HUES6 (cell line): ENCODE measurements around the gene ADARB2.

Experiments
- H3K27ac ChIP-seq: 2 replicates; pipeline ENCODE4 v1.7.0; 2013; ENCODE audit warnings: low read depth, mild to moderate bottlenecking, low read length, inconsistent platforms
- H3K27me3 ChIP-seq: 2 replicates; pipeline ENCODE4 v1.6.1; 2013; ENCODE audit warnings: low read length; ENCODE audit not compliant: control insufficient read depth, insufficient read depth
- H3K36me3 ChIP-seq: 2 replicates; pipeline ENCODE4 v1.6.1; 2013; ENCODE audit warnings: low read length; ENCODE audit not compliant: control insufficient read depth, insufficient read depth
- H3K4me1 ChIP-seq: 2 replicates; pipeline ENCODE4 v1.6.1; 2013; ENCODE audit warnings: low read length; ENCODE audit not compliant: control insufficient read depth, insufficient read depth
- H3K4me3 ChIP-seq: 2 replicates; pipeline ENCODE4 v1.5.1; 2013; ENCODE audit warnings: low read depth, low read length
- H3K9ac ChIP-seq: one replicate; pipeline ENCODE4 v1.6.1; 2013; ENCODE audit warnings: mild to moderate bottlenecking, low read length
- H3K9me3 ChIP-seq: 2 replicates; pipeline ENCODE4 v1.6.1; 2013; ENCODE audit warnings: low read depth, low read length; ENCODE audit not compliant: control insufficient read depth, insufficient read depth

Gene ADARB2

DNA sequence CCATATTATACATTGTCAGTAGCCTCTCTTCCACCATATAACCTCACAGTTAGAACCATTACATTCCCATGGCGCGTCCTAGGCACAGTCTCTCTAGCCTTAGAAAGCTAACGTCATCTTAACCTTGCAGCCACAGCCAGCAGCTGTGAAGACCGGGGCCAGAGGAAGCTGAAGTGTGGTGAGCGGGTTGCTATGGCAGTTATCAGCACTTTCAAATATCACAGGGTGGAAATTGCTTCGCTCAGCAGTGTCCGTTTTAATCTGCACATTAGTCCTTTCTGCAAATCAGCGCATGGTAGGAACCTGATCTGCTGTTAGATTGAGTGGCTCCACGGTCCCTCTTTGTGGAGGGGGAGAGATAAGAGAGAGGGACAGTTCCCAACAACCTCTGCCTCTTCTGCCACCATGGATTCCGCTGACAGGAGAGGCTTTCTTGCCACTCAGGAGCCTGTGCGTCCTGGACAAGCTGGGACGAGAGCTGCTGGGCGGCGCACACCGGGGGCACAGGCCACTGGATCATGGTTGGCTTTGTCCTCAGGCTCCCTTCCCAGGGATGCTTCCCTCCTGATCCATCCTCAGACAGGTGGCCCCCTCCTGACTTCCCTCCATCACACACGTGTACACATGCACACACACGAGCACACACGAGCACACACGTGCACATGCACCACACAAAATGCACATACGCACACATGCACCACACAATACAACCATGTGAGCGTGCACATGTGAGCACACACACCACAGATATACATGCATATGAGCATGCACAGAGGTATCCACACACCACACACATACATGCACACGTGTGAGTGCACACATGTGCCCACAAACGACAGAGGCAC is 587.3 kb downstream of the ADARB2 start:
- H3K27me3 ChIP-seq = no peaks in the 10 kb centered on the region
- no peak overlapping the region for H3K9ac ChIP-seq
- no peaks in the 10 kb centered on the region for H3K36me3 ChIP-seq
- H3K9me3 ChIP-seq = peaks cover 10% of the 10 kb centered on the region; the same call in 1 of the 2 replicates
- no peaks in the 10 kb centered on the region for H3K4me1 ChIP-seq
- no peak overlapping the region for H3K4me3 ChIP-seq
- H3K27ac ChIP-seq = no peak overlapping the region

DNA sequence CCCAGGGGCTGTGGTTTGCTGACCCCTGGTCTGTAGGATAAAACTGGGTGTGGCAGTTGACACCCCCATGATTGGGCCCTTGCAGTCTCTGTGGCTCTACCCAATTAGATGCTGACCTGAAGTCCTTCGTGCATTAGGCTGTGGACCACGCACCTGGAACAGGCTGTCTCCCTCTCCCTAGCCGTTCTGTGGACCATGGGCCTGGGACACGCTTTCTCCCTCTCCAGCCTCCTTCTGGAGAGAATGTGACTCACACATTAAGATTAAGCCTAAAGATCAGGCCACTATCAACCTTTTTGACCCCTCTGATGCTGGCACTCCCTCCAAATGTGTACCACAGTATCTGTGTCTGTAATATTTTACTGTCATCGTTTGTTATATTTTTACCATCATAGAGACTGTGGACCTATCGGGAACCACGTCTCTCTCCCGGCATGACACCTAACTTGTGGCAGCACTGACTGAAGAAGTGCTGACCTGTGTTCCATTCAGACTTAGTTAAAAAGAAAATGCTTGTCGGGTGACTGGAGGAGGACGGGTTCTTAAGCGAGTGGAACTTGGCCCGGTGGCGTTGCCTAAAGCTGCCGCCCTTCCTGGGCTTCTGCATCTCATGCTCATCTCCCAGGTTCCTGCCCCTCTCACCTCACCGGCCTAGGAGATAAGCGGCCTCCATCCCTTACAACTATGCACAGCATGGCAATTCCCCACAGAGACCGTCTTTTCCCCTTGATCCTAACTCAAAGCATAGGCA is 588.3 kb downstream of the ADARB2 start:
- Histone ChIP-seq H3K27me3 (no peaks in the 10 kb centered on the region), H3K4me3 (no peak overlapping the region), H3K36me3 (no peaks in the 10 kb centered on the region), H3K27ac (no peak overlapping the region), H3K9ac (no peak overlapping the region), H3K9me3 (peaks cover 13% of the 10 kb centered on the region; the same call in 1 of the 2 replicates), H3K4me1 (no peaks in the 10 kb centered on the region)

DNA sequence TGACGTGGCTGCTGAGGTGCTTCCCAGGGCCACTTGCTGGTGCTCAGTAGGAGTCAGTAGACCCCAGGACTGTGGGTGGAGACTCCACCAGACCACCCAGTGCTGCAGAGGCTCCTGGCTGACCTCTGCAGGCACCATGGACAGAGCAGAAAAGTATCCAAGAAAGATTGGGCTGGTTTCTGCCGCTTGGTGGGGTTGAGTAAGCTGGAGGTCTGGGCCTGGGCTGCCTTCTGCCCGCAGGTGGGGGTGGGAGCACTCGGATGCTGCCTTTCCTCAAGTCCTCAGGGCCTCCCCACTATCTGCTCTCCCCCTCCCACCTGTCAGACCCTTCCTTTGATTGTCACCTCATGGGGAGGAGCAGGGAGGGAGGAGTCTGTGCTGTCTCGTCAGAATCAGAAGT is 589.5 kb downstream of the ADARB2 start:
- Histone ChIP-seq H3K9ac (no peak overlapping the region), H3K36me3 (no peaks in the 10 kb centered on the region), H3K4me3 (no peak overlapping the region), H3K9me3 (peaks cover 18% of the 10 kb centered on the region; the same call in 1 of the 2 replicates), H3K27ac (no peak overlapping the region), H3K27me3 (no peaks in the 10 kb centered on the region), H3K4me1 (no peaks in the 10 kb centered on the region)

DNA sequence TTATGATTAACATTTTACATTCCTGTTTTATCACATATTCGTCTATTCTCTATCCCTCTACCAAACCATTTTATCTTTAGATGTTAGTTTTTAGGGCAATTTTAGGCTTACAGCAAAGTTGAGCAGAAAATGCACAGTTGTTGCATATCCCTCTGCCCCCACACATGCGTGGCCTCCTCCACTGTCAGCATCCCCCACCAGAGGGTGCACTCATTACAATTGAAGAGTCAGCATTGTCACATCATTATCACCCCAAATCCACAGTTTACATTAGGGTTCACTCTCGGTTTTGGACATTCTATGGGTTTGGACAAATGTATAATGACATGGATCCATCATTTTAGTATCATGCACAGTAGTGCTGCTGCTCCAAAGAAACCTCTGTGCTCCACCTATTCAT is 594.7 kb downstream of the ADARB2 start:
- Histone ChIP-seq H3K9ac (no peak overlapping the region), H3K36me3 (no peaks in the 10 kb centered on the region), H3K4me3 (no peak overlapping the region), H3K4me1 (no peaks in the 10 kb centered on the region), H3K9me3 (peaks cover 20% of the 10 kb centered on the region; the same call in 1 of the 2 replicates), H3K27me3 (no peaks in the 10 kb centered on the region), H3K27ac (no peak overlapping the region)

DNA sequence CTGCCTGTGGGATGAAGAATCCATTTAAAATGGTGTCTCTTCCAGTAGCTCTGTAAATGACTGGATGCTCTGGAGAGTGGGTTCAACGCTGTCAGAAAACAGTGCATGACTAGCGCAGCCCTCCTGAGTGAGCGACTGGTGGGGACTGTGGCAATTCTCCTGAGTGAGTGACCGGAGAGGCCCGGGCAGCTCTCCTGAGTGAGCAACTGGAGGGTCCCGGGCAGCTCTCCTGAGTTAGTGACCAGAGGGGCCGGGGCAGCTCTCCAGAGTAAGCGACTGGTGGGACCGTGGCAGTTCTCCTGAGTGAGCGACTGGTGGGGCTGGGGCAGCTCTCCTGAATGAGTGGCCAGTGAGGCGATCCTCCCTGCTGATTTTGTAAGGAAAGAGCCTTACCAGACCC is 595.6 kb downstream of the ADARB2 start:
- H3K4me1 ChIP-seq = no peaks in the 10 kb centered on the region
- H3K36me3 ChIP-seq = no peaks in the 10 kb centered on the region
- H3K9ac ChIP-seq = no peak overlapping the region
- H3K27me3 ChIP-seq = no peaks in the 10 kb centered on the region
- no peak overlapping the region for H3K4me3 ChIP-seq
- H3K9me3 ChIP-seq = peaks cover 20% of the 10 kb centered on the region; the same call in 1 of the 2 replicates
- no peak overlapping the region for H3K27ac ChIP-seq

DNA sequence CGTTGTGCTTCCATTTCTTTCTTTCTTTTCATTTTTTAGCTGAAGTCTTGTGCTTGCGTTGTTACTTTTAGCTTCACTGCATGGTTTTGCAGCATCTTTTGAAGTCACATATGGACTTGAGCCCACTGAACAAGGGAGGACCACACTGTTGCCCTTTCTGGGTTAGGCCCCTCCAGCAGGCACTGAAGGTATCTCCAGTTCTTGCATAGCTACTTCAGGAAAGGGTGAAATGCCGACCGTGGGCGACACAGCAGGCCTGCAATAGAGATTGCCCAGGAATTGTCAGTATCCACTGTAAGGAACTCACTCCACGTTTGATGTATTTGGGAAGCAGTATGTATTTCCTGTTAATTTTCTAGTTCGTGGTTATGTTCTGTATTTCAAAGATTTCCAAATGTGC is 596.1 kb downstream of the ADARB2 start:
- Histone ChIP-seq H3K27me3 (no peaks in the 10 kb centered on the region), H3K36me3 (no peaks in the 10 kb centered on the region), H3K9me3 (peaks cover 19% of the 10 kb centered on the region; the same call in 1 of the 2 replicates), H3K27ac (no peak overlapping the region), H3K4me3 (no peak overlapping the region), H3K9ac (no peak overlapping the region), H3K4me1 (no peaks in the 10 kb centered on the region)

DNA sequence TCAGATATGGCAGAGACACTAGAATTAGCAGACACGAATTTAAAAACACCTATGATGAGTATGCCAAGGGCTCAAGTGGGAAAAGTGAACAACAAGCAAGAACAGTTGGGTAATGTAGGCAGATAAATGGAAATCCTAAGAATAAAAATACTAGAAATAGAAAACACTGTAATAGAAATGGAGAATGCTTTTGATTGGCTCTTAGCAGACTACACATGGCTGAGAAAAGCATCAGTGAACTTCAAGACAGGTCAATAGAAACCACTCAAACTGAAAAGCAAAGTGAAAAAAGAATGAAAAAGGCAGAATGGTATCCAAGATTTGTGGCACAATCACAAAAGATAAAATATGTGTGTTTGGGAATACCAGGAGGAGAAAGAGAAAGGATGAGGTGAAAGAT is 598.8 kb downstream of the ADARB2 start:
- Histone ChIP-seq H3K27me3 (no peaks in the 10 kb centered on the region), H3K4me3 (no peak overlapping the region), H3K27ac (no peak overlapping the region), H3K36me3 (no peaks in the 10 kb centered on the region), H3K9ac (no peak overlapping the region), H3K4me1 (no peaks in the 10 kb centered on the region), H3K9me3 (peaks cover 5% of the 10 kb centered on the region; the same call in 1 of the 2 replicates)

DNA sequence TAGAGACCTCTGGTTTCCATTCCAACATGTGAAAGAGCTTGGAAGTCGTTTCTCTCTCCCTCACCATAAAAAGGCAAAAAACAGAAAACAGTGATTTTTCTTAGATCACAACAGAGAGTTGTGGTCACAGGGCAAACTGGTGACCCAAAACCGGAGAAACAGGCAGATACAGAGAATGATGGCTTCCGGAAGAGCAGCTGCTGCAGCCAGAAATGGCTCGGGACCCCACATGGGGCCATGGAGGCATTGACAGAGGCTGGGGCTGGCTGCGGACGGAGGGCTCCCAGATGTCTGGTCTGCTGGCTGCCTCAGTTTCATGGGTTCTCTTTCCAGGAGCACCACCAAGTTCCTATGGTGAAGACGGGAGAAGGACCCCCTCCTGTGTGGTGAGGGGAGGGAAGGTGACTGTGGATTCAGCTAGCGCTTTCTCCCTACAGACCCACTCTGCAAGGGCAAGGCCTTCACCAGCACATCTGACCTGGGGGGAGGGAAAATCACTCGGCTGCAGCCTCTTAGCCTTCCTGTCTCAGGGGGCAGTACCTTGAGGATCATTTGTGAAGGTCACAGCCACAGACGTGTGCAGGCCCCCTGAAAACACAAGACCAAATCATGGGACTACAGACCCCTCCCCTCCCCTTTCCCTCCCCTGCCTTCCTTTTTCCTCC is 599.7 kb downstream of the ADARB2 start:
- H3K9ac ChIP-seq = no peak overlapping the region

DNA sequence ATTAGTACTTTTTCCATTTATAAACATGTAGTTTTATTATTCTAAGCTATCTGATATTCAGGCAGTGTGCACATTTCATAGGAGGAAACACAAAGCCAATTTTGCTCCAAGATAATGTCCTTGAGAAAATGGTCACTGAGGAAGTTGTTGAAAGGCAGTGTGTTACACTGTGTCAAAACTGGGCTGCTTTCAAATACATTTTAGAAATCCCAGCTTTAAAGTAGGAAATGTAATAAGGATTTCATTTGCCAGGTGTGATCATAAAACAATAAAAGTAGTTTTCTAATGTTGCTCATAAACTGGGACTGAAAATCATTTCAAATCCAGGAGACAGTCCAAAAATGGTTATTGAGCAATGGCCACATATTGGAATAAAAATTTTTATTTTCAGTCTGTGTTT is 601.1 kb downstream of the ADARB2 start:
- Histone ChIP-seq H3K9ac (no peak overlapping the region), H3K4me3 (no peak overlapping the region), H3K36me3 (peaks cover 4% of the 10 kb centered on the region; the same call in 1 of the 2 replicates), H3K4me1 (no peaks in the 10 kb centered on the region), H3K27me3 (no peaks in the 10 kb centered on the region), H3K9me3 (peaks cover 3% of the 10 kb centered on the region; the same call in 1 of the 2 replicates), H3K27ac (no peak overlapping the region)

More for the DNA sequence above, 599.7 kb downstream of the ADARB2 start:
- Histone ChIP-seq H3K36me3 (no peaks in the 10 kb centered on the region), H3K9me3 (peaks cover 3% of the 10 kb centered on the region; the same call in 1 of the 2 replicates), H3K4me3 (no peak overlapping the region), H3K27ac (no peak overlapping the region), H3K27me3 (no peaks in the 10 kb centered on the region), H3K4me1 (no peaks in the 10 kb centered on the region)

DNA sequence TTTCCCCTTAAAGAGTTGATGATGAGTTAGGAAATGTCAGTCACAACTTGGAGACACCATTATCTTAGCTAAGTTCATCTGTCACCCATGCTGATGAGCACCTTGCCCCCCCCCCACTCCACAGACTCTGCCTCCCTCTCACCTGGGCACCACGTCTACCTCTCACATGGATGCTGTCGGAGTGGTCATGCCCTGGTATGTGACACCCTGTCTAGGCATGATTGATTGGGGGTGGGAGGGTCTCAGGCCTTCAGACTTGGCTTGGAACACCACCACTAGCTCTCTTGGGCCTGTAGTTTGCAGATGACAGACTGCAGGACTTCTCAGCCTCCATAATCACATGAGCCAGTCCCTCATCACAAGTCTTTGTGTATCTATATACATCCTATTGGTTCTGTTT is 603.2 kb downstream of the ADARB2 start:
- Histone ChIP-seq H3K9me3 (peaks cover 3% of the 10 kb centered on the region; the same call in 1 of the 2 replicates), H3K36me3 (peaks cover 23% of the 10 kb centered on the region), H3K4me1 (no peaks in the 10 kb centered on the region), H3K27me3 (no peaks in the 10 kb centered on the region), H3K27ac (no peak overlapping the region), H3K9ac (no peak overlapping the region), H3K4me3 (no peak overlapping the region)
